ENCODE data around the gene CDH23.

DNA sequence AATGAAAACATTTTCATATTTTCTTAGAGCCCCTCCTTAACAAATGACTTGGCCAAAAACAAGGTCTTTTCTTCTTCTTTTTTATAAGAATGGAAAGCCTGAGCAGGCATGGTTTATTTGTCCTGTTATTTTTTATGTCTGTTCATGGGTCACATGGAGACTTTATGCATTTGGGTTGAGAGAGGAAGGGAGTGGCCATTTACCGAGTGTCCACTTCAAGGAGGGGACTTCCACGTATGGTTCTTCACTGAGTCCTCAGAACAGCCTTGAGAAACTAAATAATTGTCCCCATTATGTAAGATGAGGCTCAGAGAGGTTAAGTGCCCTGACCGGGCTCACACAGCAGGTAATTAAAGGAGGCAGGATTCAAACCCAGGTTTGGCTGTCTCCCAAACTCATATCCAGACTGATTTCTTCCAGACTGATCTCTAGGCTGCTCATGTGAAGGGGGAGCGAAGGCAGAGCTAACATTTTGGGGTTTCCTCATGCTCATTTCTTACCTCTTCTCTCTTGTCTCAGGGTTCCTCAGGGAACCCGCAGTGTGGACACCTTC, 82.2 kb downstream of the CDH23 start:
- TF ChIP-seq GATA2 (IDR thresholded peaks at IDR 0.05; ENCODE audit: low read depth, low read length) (no peak), GATA3 (IDR thresholded peaks at IDR 0.05; ENCODE audit: low read depth, low read length) (no peak)

Data from SH-SY5Y (cell line).